PFSK-1 (cell line): ENCODE results near the gene CTRB1.

ENCODE experiments used
- FOXP2 ChIP-seq: optimal IDR thresholded peaks from 2 replicates; pipeline ENCODE3; 2011; ENCODE audit warnings: borderline replicate concordance, control low read depth, inconsistent platforms; ENCODE audit not compliant: insufficient read depth; ENCODE audit errors: extremely low read length, extremely low read depth
- POLR2AphosphoS5 ChIP-seq: IDR thresholded peaks from 2 replicates; pipeline ENCODE4 v1.6.1; 2012; ENCODE audit warnings: low read depth, mild to moderate bottlenecking, control low read depth, low read length, moderate library complexity
- SIN3A ChIP-seq: IDR thresholded peaks from 2 replicates; pipeline ENCODE4 v1.6.1; 2012; ENCODE audit warnings: mild to moderate bottlenecking, low read length, moderate library complexity, borderline replicate concordance; ENCODE audit not compliant: insufficient read depth
- TAF1 ChIP-seq: IDR thresholded peaks from 2 replicates; pipeline ENCODE4 v1.6.1; 2012; ENCODE audit warnings: low read length, control low read depth, borderline replicate concordance; ENCODE audit not compliant: insufficient read depth
- TF ChIP-seq, protein P1 (sequence below), 2 experiments: IDR thresholded peaks; 2 replicates each; pipeline versions ENCODE4 v1.6.1 to v1.8.0; 2011 to 2012; ENCODE audit warnings: low read depth in 2 of 2, low read length in 2 of 2, control low read depth in 1 of 2, inconsistent platforms in 1 of 2, mild to moderate bottlenecking in 1 of 2, moderate library complexity in 1 of 2; ENCODE audit not compliant: insufficient read depth in 1 of 2

Gene CTRB1

DNA sequence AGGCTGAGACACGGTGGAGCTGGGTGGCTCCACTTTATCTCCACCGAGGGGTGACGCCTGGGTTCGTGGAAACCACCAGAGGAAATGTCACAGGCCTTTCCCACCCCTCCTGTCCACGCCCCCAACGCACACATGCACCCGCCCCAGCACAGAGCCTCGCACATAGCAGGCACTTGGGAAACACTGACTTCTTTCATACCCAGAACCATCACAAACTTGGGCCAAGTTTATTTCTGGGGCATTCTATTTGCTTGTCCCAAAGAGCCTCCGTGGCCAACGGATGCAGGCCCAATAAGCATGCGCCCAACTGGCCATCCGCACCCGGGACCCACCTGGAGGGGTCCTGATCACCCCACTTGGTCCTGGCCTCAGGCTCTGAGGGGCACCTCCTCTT, 29.4 kb downstream of the CTRB1 start:
- TF ChIP-seq POLR2AphosphoS5 (no peak), TAF1 (no peak)

DNA sequence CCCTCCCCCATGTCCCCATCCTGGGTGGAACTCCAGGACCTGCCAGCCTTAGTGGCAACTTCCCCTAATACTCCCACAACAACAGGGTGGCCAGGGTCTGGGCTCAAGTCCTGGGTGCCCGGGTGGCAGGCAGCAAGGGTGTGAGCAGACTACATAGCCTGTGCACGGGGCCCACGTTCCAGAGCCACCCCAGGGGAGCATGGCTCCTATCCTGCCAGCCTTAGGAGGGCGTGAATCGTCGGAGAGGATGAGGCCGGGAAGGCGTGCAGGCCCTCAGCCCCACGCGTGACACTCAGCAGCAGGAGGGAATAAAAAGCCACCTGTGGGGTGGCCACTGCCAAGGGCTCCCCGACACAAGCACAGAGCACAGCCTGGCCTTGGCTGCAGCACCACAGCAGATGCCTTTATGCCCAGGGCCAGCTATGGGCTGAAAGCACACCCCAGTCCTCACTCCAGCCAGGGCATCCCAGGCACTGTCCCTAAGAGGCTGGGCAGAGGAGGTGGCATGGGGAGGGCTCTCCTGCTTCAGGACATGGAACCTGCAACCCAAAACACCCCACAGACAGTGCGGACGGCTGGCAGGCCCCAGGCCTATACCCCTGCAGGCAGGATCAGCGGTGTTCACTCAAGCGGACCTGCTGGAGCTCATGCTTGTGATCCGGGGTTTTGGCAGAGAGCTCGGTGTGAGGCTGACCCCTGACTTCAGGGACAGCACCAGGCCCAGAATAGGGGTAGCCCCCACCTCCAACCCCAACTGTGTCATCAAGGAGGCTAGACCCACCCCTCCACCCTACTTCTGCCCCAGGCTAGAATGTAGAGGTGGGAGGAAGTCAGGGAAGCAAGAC, 30.0 kb downstream of the CTRB1 start:
- no peak for TF ChIP-seq POLR2AphosphoS5
- TF ChIP-seq, protein P1, sequence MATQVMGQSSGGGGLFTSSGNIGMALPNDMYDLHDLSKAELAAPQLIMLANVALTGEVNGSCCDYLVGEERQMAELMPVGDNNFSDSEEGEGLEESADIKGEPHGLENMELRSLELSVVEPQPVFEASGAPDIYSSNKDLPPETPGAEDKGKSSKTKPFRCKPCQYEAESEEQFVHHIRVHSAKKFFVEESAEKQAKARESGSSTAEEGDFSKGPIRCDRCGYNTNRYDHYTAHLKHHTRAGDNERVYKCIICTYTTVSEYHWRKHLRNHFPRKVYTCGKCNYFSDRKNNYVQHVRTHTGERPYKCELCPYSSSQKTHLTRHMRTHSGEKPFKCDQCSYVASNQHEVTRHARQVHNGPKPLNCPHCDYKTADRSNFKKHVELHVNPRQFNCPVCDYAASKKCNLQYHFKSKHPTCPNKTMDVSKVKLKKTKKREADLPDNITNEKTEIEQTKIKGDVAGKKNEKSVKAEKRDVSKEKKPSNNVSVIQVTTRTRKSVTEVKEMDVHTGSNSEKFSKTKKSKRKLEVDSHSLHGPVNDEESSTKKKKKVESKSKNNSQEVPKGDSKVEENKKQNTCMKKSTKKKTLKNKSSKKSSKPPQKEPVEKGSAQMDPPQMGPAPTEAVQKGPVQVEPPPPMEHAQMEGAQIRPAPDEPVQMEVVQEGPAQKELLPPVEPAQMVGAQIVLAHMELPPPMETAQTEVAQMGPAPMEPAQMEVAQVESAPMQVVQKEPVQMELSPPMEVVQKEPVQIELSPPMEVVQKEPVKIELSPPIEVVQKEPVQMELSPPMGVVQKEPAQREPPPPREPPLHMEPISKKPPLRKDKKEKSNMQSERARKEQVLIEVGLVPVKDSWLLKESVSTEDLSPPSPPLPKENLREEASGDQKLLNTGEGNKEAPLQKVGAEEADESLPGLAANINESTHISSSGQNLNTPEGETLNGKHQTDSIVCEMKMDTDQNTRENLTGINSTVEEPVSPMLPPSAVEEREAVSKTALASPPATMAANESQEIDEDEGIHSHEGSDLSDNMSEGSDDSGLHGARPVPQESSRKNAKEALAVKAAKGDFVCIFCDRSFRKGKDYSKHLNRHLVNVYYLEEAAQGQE (IDR thresholded peaks at IDR 0.05; ENCODE audit: insufficient read depth in 1 of 2, low read depth in 2 of 2, low read length in 2 of 2) = no peak
- TF ChIP-seq TAF1 = no peak
- TF ChIP-seq FOXP2 = no peak
- no peak for TF ChIP-seq SIN3A

DNA sequence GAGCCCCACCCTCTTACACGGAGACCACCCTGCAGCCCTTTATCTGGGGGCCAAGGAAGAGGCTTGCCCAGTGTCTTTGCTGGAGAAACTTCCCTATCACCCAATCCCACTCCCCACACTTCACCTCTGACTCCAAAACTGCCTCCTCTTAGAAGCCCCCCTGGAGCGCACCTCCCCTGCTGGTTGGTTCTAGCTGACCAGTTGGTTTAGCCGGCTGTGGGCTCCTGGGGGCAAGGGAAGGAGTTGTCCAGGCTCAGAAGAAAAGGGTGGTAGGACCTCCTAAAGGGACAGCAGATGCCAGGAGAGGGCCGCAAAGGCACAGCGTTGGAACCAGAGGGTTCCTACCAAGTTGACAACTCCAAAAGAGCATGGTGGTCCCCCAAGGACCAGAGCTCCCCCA, 30.7 kb downstream of the CTRB1 start:
- TF ChIP-seq, protein P1 (IDR thresholded peaks at IDR 0.05; ENCODE audit: insufficient read depth in 1 of 2, low read depth in 2 of 2, low read length in 2 of 2) = no peak
- TF ChIP-seq POLR2AphosphoS5 = no peak
- TF ChIP-seq SIN3A = no peak
- TF ChIP-seq FOXP2 = no peak
- TF ChIP-seq TAF1 = no peak

DNA sequence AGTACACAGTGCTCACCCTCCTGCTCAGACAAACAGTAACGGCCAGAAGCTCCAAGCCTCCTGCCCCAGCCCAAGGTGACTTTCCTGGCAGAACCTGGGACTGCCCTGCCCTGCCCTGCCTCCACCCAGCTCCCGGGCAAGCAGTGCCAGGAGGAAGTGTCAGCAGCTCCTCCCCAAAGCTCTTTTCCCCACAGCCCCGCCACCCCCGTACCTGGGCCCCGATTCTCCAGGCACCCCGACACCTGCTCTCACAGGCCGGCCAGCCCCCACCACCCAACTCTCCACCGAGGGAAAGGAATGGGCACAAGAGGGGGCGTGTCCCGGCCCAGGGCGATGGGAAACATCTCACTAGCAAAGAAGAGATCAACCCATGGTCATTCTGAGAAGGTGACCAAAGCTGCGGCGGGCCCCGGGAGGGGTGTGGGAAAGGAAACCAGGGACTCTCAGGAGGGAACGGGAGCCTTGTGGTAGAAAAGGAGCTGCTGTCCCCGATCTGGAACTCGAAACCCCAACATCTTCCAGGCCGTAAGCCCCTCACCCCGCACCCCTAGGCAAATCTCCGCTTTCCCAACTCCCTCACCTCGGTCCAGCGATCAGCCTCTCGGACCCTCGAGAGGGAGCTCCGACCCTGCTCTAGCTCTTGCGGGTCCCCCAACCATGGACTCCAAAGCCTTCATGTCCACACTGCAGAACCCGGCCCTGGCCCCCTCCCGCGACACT, 31.5 kb downstream of the CTRB1 start:
- no peak for TF ChIP-seq FOXP2
- no peak for TF ChIP-seq POLR2AphosphoS5
- TF ChIP-seq, protein P1 (IDR thresholded peaks at IDR 0.05; ENCODE audit: insufficient read depth in 1 of 2, low read depth in 2 of 2, low read length in 2 of 2) = no peak
- TF ChIP-seq SIN3A = no peak

DNA sequence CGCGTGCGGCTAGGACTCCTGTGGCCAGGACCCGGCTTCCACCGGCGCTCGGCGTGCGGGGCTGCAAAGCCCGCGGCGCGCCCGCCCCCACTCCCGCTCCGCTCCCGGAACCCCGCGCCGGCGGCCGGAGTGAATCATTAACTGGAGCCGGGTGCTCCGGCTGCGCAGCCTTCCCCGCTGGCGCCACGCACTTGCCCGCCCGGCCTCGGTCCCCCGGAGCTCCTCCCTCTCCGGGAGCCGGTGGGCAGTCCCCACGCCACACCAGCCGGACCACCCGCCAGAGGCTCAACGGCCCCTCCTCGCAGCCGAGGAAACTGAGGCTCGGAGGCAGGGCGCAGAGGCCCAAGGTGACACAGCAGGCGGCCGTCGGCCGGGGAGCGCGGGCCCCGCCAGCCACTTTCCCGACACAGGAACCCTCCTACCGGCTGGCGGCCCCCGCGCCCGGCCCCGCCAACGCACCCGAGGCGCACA, 32.1 kb downstream of the CTRB1 start:
- TF ChIP-seq POLR2AphosphoS5 (no peak), TAF1 (no peak), FOXP2 (no peak), SIN3A (no peak)
- TF ChIP-seq, protein P1 (IDR thresholded peaks at IDR 0.05; ENCODE audit: insufficient read depth in 1 of 2, low read depth in 2 of 2, low read length in 2 of 2) = no peak
